ENCODE results near the gene CCDC87. TPM values are rescaled to one million over a fixed set of nuclear protein-coding genes. Genes with fewer than 3 reads are reported as not detected.

The CCDC87 gene
- total and polyA plus RNA-seq, 2 of the 8 experiments (the other 6 are each of a cell fraction or from before 2014, with no cell fraction given), result 0.32 to 0.99 TPM

DNA sequence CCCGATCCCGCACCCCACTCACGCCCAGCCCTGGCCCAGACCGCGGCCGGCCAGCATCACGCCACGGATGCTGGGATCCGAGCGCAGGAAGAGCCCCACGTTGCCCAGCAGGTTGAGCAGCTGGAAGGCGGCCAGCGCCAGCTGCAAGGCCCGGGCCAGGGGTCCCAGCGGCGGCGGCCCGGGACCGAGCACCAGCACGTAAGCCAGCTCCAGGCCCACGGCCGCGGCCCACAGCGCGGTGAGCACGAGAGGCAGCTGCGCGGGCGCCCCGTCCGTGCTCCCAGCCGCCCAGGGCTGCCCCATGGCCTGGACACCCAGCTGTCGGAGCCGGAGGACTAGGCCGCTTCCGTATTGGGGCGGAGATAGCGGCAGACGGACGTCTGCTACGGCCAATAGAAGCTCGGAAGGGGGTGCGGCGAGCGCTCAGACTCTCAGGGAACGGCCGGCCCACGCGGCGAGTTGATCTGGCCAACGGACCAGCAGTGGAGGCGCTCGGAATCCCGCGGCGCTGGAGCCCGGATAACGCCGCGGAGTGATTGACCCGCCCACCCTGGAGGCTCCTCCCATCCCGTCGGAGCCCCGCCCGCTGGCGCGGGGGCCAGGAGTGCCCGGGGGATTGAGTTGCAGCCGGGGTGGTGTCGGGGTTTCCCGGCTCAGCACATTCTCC is 47.0 kb downstream of the CCDC87 start, which contains the start of gene ZDHHC24 (continued):
- TF ChIP-seq, protein P1, sequence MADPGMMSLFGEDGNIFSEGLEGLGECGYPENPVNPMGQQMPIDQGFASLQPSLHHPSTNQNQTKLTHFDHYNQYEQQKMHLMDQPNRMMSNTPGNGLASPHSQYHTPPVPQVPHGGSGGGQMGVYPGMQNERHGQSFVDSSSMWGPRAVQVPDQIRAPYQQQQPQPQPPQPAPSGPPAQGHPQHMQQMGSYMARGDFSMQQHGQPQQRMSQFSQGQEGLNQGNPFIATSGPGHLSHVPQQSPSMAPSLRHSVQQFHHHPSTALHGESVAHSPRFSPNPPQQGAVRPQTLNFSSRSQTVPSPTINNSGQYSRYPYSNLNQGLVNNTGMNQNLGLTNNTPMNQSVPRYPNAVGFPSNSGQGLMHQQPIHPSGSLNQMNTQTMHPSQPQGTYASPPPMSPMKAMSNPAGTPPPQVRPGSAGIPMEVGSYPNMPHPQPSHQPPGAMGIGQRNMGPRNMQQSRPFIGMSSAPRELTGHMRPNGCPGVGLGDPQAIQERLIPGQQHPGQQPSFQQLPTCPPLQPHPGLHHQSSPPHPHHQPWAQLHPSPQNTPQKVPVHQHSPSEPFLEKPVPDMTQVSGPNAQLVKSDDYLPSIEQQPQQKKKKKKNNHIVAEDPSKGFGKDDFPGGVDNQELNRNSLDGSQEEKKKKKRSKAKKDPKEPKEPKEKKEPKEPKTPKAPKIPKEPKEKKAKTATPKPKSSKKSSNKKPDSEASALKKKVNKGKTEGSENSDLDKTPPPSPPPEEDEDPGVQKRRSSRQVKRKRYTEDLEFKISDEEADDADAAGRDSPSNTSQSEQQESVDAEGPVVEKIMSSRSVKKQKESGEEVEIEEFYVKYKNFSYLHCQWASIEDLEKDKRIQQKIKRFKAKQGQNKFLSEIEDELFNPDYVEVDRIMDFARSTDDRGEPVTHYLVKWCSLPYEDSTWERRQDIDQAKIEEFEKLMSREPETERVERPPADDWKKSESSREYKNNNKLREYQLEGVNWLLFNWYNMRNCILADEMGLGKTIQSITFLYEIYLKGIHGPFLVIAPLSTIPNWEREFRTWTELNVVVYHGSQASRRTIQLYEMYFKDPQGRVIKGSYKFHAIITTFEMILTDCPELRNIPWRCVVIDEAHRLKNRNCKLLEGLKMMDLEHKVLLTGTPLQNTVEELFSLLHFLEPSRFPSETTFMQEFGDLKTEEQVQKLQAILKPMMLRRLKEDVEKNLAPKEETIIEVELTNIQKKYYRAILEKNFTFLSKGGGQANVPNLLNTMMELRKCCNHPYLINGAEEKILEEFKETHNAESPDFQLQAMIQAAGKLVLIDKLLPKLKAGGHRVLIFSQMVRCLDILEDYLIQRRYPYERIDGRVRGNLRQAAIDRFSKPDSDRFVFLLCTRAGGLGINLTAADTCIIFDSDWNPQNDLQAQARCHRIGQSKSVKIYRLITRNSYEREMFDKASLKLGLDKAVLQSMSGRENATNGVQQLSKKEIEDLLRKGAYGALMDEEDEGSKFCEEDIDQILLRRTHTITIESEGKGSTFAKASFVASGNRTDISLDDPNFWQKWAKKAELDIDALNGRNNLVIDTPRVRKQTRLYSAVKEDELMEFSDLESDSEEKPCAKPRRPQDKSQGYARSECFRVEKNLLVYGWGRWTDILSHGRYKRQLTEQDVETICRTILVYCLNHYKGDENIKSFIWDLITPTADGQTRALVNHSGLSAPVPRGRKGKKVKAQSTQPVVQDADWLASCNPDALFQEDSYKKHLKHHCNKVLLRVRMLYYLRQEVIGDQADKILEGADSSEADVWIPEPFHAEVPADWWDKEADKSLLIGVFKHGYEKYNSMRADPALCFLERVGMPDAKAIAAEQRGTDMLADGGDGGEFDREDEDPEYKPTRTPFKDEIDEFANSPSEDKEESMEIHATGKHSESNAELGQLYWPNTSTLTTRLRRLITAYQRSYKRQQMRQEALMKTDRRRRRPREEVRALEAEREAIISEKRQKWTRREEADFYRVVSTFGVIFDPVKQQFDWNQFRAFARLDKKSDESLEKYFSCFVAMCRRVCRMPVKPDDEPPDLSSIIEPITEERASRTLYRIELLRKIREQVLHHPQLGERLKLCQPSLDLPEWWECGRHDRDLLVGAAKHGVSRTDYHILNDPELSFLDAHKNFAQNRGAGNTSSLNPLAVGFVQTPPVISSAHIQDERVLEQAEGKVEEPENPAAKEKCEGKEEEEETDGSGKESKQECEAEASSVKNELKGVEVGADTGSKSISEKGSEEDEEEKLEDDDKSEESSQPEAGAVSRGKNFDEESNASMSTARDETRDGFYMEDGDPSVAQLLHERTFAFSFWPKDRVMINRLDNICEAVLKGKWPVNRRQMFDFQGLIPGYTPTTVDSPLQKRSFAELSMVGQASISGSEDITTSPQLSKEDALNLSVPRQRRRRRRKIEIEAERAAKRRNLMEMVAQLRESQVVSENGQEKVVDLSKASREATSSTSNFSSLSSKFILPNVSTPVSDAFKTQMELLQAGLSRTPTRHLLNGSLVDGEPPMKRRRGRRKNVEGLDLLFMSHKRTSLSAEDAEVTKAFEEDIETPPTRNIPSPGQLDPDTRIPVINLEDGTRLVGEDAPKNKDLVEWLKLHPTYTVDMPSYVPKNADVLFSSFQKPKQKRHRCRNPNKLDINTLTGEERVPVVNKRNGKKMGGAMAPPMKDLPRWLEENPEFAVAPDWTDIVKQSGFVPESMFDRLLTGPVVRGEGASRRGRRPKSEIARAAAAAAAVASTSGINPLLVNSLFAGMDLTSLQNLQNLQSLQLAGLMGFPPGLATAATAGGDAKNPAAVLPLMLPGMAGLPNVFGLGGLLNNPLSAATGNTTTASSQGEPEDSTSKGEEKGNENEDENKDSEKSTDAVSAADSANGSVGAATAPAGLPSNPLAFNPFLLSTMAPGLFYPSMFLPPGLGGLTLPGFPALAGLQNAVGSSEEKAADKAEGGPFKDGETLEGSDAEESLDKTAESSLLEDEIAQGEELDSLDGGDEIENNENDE (IDR thresholded peaks at IDR 0.05; ENCODE audit: insufficient replicate concordance, low read length), result no peak
- peak; percentile 25 for TF ChIP-seq PHF8 (conservative IDR thresholded peaks at IDR 0.05; ENCODE audit: low read depth, low read length)
- no peak for TF ChIP-seq E2F6 (IDR thresholded peaks at IDR 0.05)
- TF ChIP-seq TCF12 (IDR thresholded peaks at IDR 0.05; ENCODE audit: low read depth, low read length), result no peak
- TF ChIP-seq BCL11A (IDR thresholded peaks at IDR 0.05; ENCODE audit: low read depth in 2 of 2, low read length in 2 of 2), result no peak
- TF ChIP-seq BRCA1 (IDR thresholded peaks at IDR 0.05; ENCODE audit: low read depth, low read length), result no peak
- peak; percentile 88 for TF ChIP-seq BACH1 (IDR thresholded peaks at IDR 0.05; ENCODE audit: low read length)
- no peak for TF ChIP-seq GTF2F1 (IDR thresholded peaks at IDR 0.05; ENCODE audit: borderline replicate concordance, low read depth, low read length)
- peak in 1 of 2 experiments; percentile 20; a peak in 1 of 4 replicates for TF ChIP-seq HDAC2 (IDR thresholded peaks at IDR 0.05; ENCODE audit: borderline replicate concordance in 1 of 2, low read depth in 2 of 2, low read length in 2 of 2)
